ENCODE results near the gene TCEAL5. TPM values are rescaled to one million over a fixed set of nuclear protein-coding genes. Genes with fewer than 3 reads are reported as not detected.

TCEAL5 gene, protein sequence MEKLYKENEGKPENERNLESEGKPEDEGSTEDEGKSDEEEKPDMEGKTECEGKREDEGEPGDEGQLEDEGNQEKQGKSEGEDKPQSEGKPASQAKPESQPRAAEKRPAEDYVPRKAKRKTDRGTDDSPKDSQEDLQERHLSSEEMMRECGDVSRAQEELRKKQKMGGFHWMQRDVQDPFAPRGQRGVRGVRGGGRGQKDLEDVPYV
- total RNA-seq (2016; rRNA removed; fragmentation: Illumina TruSeq; extraction: Trizol) (not detected in 2 replicates), polyA plus RNA-seq (2011; rRNA removed) (not detected in 2 replicates), polyA minus RNA-seq (2011; rRNA and poly(A)+ RNA removed; ENCODE audit: low replicate concordance) (not detected in 2 replicates), Bru-seq, nascent RNA (not detected), BruChase-seq, experiment 1, labeled RNA remaining after a 6-hour chase (not detected), BruChase-seq, experiment 2, labeled RNA remaining after a 2-hour chase (not detected)
- not detected in 2 replicates for total RNA-seq (2016; cell fraction: cytosol; rRNA removed; fragmentation: Illumina TruSeq; extraction: Trizol; ENCODE audit: low read depth)
- total RNA-seq (2016; cell fraction: insoluble cytoplasmic fraction; rRNA removed; fragmentation: Illumina TruSeq; extraction: Trizol): not detected in 2 replicates
- total RNA-seq (2016; cell fraction: membrane; rRNA removed; fragmentation: Illumina TruSeq; extraction: Trizol): not detected in 2 replicates
- total RNA-seq (2016; cell fraction: nucleus; rRNA removed; fragmentation: Illumina TruSeq; extraction: Trizol): not detected in 2 replicates
- polyA plus RNA-seq (2011; cell fraction: cytosol; rRNA removed): not detected in 2 replicates
- polyA plus RNA-seq (2011; cell fraction: nucleus; rRNA removed): not detected in 2 replicates
- not detected in 2 replicates for polyA plus RNA-seq (2012)
- not detected in 2 replicates for polyA plus RNA-seq (2016; cell fraction: cytosol; fragmentation: Illumina TruSeq; extraction: Trizol; ENCODE audit: low read depth)
- polyA plus RNA-seq (2016; cell fraction: insoluble cytoplasmic fraction; fragmentation: Illumina TruSeq; extraction: Trizol; ENCODE audit: low read depth): not detected in 2 replicates
- not detected in 2 replicates for polyA plus RNA-seq (2016; cell fraction: membrane; fragmentation: Illumina TruSeq; extraction: Trizol; ENCODE audit: low read depth)
- polyA plus RNA-seq (2016; cell fraction: nucleus; fragmentation: Illumina TruSeq; extraction: Trizol; ENCODE audit: insufficient read depth, low read depth): not detected in 2 replicates
- not detected in 2 replicates for polyA minus RNA-seq (2011; cell fraction: cytosol; rRNA and poly(A)+ RNA removed)
- polyA minus RNA-seq (2011; cell fraction: nucleus; rRNA and poly(A)+ RNA removed): not detected in 2 replicates
- long read RNA-seq, experiment 1: 0 reads
- long read RNA-seq, experiment 2: 0 reads

DNA sequence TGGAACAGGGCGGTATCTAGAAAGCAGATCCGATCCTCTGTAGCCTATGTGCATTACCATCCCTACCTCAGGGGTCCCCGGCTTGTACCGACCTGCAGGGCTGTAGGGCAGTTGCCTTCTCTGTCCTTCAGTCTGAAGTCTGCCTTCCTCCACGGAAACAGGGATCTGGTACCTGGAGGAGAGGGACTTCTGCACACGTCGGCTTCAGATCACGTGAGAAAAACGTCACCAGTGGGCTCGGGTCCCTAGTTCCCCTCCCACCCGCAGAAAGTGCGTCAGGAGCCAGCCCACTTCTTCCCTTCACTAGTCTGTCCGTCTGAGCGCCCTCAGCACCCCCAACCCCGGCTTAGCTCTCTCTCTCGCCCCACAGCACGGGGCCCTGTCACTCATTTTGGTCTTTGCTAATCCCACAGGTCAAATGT, at the start of gene TCEAL5:
TSS of gene TCEAL5 (minus strand) at position 170 of the 422 bp plus-strand sequence. CDS start 2,187 bp downstream, outside the sequence.
- POLR2A ChIA-PET: no interaction called here

DNA sequence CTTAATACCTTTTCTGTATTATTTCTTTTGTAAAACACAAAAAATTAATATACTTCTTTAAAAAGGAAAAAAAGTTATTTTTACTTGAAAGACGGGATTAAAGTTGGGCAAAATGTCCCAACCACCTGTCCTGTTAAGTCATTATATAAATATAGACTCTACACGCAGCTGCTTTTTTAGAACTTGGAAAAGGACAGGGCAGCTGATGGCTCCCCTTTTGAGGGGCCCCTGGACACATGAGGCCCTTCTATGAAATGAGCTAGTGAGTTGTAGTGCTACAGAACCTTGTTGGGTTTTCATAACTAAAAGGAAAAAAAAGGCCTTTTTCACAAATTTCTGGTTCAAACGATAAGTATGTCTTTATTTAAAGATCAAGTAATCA, 34.8 kb upstream of the TCEAL5 start:
- no peak overlapping the region for H2AFZ ChIP-seq (ENCODE audit: low read length)
- no TSS peak for BruUV-seq (replicated peaks)
- ATAC-seq (no peak), DNase-seq (ENCODE audit: low spot score) (no peak), FAIRE-seq (no peak)
- no peaks in the 10 kb centered on the region for H3K27me3 ChIP-seq (ENCODE audit: control insufficient read depth in 1 of 2, insufficient read depth in 2 of 2, low read length in 2 of 2)
- H3K9ac ChIP-seq (ENCODE audit: insufficient read depth, low read depth, low read length): no peak overlapping the region
- ChIA-PET POLR2A (no interaction called here), CTCF (ENCODE audit: low intra/inter-chr PET ratio, low total read pairs) (no interaction called here)
- in situ Hi-C loops (cut with HindIII; ENCODE audit: extremely low pct_ligation_motif_present, low pct_unique_long_range_greater_than_20kb) (no loop called here), intact Hi-C loops (cut with micrococcal nuclease; ENCODE audit: unreplicated experiment) (no loop called here)
- no peak overlapping the region for H3K4me2 ChIP-seq (ENCODE audit: low read depth, low read length)
- no peaks in the 10 kb centered on the region for H3K4me1 ChIP-seq (ENCODE audit: insufficient read depth, low read length)
- 1% methylated on average over 3 of the region's 3 CpGs for WGBS (ENCODE audit: low lambda C conversion rate)
- no peaks in the 10 kb centered on the region for H3K36me3 ChIP-seq (replicated peaks in 1 of 2; ENCODE audit: control insufficient read depth in 1 of 2, insufficient read depth in 2 of 2, low read length in 2 of 2)
- no peaks in the 10 kb centered on the region for H3K79me2 ChIP-seq (ENCODE audit: insufficient read depth, low read length)
- TF ChIP-seq, protein P1, sequence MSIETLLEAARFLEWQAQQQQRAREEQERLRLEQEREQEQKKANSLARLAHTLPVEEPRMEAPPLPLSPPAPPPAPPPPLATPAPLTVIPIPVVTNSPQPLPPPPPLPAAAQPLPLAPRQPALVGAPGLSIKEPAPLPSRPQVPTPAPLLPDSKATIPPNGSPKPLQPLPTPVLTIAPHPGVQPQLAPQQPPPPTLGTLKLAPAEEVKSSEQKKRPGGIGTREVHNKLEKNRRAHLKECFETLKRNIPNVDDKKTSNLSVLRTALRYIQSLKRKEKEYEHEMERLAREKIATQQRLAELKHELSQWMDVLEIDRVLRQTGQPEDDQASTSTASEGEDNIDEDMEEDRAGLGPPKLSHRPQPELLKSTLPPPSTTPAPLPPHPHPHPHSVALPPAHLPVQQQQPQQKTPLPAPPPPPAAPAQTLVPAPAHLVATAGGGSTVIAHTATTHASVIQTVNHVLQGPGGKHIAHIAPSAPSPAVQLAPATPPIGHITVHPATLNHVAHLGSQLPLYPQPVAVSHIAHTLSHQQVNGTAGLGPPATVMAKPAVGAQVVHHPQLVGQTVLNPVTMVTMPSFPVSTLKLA (IDR thresholded peaks at IDR 0.05): no peak
- TF ChIP-seq ZNF614 (CRISPR knock-in tag; IDR thresholded peaks at IDR 0.05; ENCODE audit: borderline replicate concordance) (no peak), ZNF510 (CRISPR knock-in tag; IDR thresholded peaks at IDR 0.05; ENCODE audit: low read depth) (no peak), SP4 (CRISPR knock-in tag; IDR thresholded peaks at IDR 0.05) (no peak), ZNF773 (CRISPR knock-in tag; IDR thresholded peaks at IDR 0.05; ENCODE audit: borderline replicate concordance) (no peak), ZNF878 (CRISPR knock-in tag; IDR thresholded peaks at IDR 0.05) (no peak), FOXK2 (IDR thresholded peaks at IDR 0.05) (no peak)
- TF ChIP-seq, protein P2, sequence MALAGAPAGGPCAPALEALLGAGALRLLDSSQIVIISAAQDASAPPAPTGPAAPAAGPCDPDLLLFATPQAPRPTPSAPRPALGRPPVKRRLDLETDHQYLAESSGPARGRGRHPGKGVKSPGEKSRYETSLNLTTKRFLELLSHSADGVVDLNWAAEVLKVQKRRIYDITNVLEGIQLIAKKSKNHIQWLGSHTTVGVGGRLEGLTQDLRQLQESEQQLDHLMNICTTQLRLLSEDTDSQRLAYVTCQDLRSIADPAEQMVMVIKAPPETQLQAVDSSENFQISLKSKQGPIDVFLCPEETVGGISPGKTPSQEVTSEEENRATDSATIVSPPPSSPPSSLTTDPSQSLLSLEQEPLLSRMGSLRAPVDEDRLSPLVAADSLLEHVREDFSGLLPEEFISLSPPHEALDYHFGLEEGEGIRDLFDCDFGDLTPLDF (CRISPR knock-in tag; IDR thresholded peaks at IDR 0.05): no peak
- TF ChIP-seq, protein P3, sequence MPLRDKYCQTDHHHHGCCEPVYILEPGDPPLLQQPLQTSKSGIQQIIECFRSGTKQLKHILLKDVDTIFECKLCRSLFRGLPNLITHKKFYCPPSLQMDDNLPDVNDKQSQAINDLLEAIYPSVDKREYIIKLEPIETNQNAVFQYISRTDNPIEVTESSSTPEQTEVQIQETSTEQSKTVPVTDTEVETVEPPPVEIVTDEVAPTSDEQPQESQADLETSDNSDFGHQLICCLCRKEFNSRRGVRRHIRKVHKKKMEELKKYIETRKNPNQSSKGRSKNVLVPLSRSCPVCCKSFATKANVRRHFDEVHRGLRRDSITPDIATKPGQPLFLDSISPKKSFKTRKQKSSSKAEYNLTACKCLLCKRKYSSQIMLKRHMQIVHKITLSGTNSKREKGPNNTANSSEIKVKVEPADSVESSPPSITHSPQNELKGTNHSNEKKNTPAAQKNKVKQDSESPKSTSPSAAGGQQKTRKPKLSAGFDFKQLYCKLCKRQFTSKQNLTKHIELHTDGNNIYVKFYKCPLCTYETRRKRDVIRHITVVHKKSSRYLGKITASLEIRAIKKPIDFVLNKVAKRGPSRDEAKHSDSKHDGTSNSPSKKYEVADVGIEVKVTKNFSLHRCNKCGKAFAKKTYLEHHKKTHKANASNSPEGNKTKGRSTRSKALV (CRISPR knock-in tag; IDR thresholded peaks at IDR 0.05): no peak
- no peak overlapping the region for H3K4me3 ChIP-seq (replicated peaks in 1 of 3; ENCODE audit: insufficient read depth in 1 of 3, low read depth in 2 of 3, low read length in 3 of 3)
- H3K9me3 ChIP-seq (ENCODE audit: low read length): no peaks in the 10 kb centered on the region
- H4K20me1 ChIP-seq (ENCODE audit: insufficient read depth, low read length): no peaks in the 10 kb centered on the region
- H3K27ac ChIP-seq (ENCODE audit: extremely low read length, insufficient read depth, low read length): no peak overlapping the region

More for the DNA sequence above, at the start of gene TCEAL5:
- DNase-seq (ENCODE audit: low spot score): no peak
- Histone ChIP-seq H3K4me2 (ENCODE audit: low read depth, low read length) (no peak within 1 kb of the TSS), H4K20me1 (ENCODE audit: insufficient read depth, low read length) (no peaks in the 10 kb centered on the region), H3K27me3 (ENCODE audit: control insufficient read depth in 1 of 2, insufficient read depth in 2 of 2, low read length in 2 of 2) (no peaks in the 10 kb centered on the region), H3K27ac (ENCODE audit: extremely low read length, insufficient read depth, low read length) (no peak within 1 kb of the TSS), H3K4me3 (replicated peaks in 1 of 3; ENCODE audit: insufficient read depth in 1 of 3, low read depth in 2 of 3, low read length in 3 of 3) (no peak within 1 kb of the TSS), H3K9me3 (ENCODE audit: low read length) (no peaks in the 10 kb centered on the region), H3K4me1 (ENCODE audit: insufficient read depth, low read length) (no peaks in the 10 kb centered on the region), H3K9ac (ENCODE audit: insufficient read depth, low read depth, low read length) (no peak within 1 kb of the TSS), H3K79me2 (ENCODE audit: insufficient read depth, low read length) (no peaks in the 10 kb centered on the region), H3K36me3 (replicated peaks in 1 of 2; ENCODE audit: control insufficient read depth in 1 of 2, insufficient read depth in 2 of 2, low read length in 2 of 2) (no peaks in the 10 kb centered on the region), H2AFZ (ENCODE audit: low read length) (no peak within 1 kb of the TSS)
- 6% methylated on average over 5 of the region's 17 CpGs for WGBS (ENCODE audit: low lambda C conversion rate)
- no peak for ATAC-seq
- in situ Hi-C loops (cut with HindIII; ENCODE audit: extremely low pct_ligation_motif_present, low pct_unique_long_range_greater_than_20kb): no loop called here
- FAIRE-seq: no peak
- intact Hi-C loops (cut with micrococcal nuclease; ENCODE audit: unreplicated experiment): no loop called here
- CTCF ChIA-PET (ENCODE audit: low intra/inter-chr PET ratio, low total read pairs): no interaction called here
- no TSS peak for BruUV-seq (replicated peaks)
- TF ChIP-seq ZKSCAN1 (IDR thresholded peaks at IDR 0.05; ENCODE audit: low read length): no peak
